Activated gamma-delta T cell treated with Interleukin-2 at 50 U/mL for 16 hours (primary cell): ENCODE results near the gene OR6Q1.
"Not testable (repeated sequence)": the region's sequence is repeated elsewhere in the genome, so short reads cannot be mapped to it uniquely, and the experiment has no call there.

ENCODE experiments used
- DNase-seq: peaks from one replicate; pipeline ENCODE4 v3.0.0-alpha.2; 2020

OR6Q1 gene, protein sequence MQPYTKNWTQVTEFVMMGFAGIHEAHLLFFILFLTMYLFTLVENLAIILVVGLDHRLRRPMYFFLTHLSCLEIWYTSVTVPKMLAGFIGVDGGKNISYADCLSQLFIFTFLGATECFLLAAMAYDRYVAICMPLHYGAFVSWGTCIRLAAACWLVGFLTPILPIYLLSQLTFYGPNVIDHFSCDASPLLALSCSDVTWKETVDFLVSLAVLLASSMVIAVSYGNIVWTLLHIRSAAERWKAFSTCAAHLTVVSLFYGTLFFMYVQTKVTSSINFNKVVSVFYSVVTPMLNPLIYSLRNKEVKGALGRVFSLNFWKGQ

DNA sequence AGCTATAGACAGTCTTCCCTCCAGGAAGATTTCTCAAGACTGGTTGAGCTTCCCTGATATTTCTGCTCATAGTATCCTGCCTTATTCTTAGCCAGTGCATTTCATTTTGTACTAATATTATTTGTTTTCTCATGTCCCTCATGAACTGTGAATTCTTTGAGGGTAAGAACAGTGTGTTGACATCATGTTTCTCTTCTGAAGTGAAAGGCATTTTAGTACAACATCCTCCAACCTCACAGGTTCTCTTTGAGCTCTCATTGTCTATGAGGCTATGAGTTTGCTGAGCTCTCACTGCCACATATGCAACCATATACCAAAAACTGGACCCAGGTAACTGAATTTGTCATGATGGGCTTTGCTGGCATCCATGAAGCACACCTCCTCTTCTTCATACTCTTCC, at the start of gene OR6Q1:
Gene OR6Q1, plus strand, starts transcription at position 301 of the 400 bp plus-strand sequence. Its CDS starts 0 bp downstream, at position 301.
- no peak for DNase-seq

DNA sequence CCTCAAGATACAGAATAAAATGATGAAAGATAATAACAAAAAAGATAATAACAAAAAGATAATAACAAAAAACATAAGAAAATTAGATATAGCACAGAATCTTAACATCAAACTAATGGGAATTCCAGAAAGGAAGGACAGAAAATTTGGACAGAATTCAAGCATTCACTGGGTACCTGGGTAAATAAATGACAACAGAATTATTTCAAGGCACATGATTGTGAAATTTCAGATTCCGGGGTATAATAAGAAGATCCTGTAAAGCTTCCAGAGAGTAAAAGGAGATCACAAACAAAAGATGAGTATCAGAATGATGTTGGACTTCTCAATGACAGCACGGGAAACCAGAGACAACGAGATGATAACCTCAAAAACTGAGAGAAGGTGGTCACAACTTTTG, 49.2 kb upstream of the OR6Q1 start:
- DNase-seq = no peak

DNA sequence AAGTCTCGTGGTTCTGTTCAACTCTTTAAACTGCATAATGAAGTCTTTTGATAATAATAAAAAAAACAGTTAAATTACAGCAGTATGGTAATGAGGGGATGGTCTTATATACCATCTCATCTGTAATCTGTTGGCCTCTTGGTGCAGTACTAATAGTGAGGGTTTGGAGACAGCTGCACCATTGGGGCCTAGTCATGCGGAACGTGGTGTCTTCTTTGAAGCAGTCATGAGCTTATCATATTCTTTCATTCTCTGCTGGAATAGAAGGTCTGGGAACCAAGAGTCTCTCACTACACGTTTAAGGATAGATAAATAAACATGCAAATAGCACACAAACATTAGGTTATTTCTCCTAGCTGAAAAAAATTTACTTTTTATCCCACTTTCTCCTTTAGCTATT, 48.0 kb upstream of the OR6Q1 start:
- no peak for DNase-seq

DNA sequence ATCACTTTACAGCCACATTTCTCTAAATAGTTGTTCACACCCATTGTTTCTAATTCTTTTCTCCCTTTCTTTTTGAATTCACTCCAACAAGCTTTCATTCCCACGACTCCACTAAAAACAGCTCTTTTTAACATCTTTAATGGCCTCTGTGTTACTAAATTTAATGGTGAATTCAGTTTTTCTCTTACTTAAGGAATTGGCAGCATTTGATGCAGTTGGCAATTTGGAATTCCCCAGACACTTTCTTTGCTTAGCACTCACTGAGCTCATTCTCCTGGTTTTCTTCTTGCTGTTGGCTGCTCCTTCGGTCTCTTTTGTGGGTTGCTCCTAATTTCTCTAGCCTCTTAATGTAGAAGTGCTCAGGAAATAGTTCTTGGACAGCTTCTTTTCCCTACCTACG, 47.6 kb upstream of the OR6Q1 start:
- DNase-seq = no peak

DNA sequence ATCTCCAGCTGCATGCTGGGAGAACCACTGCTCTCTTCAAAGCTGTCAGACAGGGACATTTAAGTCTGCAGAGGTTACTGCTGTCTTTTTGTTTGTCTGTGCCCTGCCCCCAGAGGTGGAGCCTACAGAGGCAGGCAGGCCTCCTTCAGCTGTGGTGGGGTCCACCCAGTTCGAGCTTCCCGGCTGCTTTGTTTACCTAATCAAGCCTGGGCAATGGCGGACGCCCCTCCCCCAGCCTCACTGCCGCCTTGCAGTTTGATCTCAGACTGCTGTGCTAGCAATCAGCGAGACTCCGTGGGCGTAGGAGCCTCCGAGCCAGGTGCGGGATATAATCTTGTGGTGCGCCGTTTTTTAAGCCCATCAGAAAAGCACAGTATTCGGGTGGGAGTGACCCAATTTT, 31.2 kb upstream of the OR6Q1 start:
- not testable (repeated sequence) for DNase-seq

DNA sequence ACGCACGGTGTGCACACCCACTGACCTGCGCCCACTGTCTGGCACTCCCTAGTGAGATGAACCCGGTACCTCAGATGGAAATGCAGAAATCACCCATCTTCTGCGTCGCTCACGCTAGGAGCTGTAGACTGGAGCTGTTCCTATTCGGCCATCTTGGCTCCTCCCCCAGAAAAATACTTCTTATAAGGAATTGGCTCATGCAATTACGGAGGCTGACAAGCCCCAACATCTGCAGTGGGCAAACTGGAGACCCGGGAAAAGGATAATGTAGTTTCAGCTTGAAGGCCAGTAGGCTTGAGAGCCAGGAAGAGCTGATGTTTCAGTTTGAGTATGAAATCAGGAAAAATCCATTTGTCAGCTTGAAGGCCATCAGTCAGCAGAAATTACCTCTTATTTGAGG, 30.7 kb upstream of the OR6Q1 start:
- not testable (repeated sequence) for DNase-seq

DNA sequence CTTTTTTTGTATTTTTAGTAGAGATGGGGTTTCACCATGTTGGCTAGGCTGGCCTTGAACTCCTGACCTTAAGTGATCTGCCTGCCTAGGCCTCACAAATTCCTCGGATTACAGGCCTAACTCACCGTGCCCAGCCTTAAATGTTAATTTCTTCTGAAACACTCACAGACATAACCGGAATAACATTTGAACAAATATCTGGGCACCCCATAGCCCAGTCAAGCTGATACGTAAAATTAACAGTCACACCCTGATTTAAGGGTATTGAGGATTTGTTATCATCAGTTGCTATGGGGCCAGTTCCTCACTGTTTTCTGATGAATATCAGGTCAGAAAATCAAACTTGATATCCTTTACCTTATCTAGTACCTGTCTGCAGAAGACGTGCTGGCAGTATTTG, 30.1 kb upstream of the OR6Q1 start:
- DNase-seq = no peak

DNA sequence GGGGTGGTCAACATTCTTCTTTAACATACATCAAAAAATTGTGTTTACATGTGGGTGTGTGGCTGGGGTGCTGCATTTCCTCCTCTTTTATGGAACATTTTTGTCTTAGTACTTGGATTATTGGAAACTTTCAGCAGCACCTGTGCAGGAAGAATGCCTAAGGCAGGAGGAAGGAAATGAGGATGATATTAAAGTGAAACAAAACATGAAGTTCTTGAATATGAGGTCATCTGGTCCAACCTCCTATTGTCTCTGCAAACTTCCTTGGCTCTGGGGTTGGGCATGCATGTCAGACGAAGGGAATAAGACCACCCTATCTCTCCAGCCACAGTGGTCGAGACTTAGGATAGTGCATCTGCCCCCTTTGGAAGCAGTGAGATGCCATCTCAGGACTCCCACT, 27.7 kb upstream of the OR6Q1 start:
- DNase-seq = no peak

DNA sequence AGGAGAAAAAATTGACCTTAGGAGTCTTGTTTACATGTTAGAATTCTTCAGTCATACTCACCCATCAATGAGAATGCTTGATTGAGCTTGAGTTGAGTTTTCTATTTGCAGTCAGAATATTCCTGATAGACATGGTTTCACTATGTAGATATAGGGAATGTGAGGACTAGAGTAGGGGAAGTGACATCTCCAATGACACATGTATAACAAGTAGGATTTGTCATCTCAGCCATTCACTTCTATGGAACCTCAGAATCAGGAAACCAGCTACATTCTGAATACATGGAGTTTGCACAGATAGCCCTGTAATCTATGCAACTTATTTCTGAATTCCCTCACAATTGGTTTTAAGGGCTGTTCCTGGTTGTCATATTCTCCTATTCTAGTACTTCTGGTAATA, 27.2 kb upstream of the OR6Q1 start:
- no peak for DNase-seq

DNA sequence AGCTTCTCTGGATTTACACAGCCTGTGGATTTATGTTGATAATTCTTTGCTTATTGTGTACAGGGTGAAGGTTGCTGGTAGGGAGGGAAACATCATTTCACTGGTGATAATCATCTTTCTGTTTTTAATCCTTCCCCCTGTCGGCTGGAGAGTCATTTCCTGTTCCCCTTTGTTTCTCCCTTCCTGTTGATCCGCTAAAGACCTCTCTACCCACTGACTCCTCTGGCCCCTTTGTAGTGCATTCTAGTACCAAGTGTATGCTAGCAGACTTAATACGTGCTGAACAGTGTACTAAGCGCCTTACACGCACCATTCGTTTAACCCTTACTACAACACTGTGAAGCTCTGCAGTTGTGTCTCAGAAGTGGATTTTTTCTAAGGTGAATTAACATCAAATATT, 26.1 kb upstream of the OR6Q1 start:
- DNase-seq = no peak

DNA sequence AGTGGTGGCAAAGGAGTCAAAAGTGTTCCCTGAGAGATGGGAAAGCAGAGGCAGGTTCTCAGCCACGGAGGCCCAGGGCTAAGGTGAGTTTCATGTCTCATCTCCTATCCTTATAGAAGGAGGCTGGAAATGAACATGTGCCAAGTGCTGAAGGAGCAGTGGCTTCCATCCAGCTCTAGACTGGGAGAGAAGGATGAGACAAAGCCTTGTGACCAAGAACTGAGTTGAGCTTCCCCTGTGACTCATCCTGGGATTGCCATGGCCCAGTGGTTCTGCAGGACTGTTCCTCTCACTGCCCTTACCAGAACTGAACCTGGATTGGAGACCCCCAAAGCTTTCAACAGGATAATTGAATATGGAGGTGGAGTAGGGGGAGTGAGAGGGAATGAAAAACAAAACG, 23.8 kb upstream of the OR6Q1 start:
- no peak for DNase-seq

DNA sequence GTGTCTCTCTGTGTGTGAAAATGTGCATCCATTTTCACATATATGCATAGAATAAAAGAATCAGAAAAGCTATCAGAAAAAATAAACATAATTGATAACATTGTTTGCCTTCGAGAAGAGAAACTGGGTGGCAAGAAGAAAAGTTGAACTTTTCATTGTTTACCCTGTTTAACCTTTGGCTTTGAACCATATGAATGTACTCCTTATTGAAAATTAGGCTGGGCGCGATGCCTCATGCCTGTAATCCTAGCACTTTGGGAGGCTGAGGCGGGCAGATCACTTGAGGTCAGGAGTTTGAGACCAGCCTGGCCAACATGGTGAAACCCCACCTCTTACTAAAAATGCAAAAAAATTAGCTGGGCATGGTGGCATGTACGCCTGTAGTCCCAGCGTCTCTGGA, 19.0 kb upstream of the OR6Q1 start:
- DNase-seq = no peak

DNA sequence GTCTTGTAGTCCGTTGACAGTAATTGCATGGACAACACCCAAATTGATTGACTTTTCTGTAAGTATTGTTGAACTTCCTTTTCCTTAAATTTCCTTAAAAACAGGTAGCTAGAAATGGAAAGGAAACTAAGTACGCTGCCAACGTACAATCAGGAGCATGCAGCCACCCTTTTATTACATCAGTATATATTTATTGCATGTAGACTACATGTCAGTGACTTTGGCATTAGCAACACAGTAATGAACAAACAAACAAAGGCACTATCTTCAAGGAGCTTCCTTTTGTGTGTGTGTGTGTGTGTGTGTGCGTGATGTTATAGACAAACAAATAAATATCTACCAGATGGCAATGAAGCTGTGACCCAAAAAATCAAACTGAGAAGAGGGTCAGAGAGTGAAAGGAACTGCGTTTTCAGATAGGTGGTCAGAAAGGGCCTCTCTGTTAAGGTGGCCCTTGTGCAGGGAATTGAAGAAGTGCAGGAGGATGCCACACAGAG, 7.3 kb upstream of the OR6Q1 start, which contains the start of gene OR9Q1:
Gene OR9Q1, plus strand, starts transcription at position 447 of the 497 bp plus-strand sequence. CDS start 155,564 bp downstream, outside the sequence.
- DNase-seq = no peak

DNA sequence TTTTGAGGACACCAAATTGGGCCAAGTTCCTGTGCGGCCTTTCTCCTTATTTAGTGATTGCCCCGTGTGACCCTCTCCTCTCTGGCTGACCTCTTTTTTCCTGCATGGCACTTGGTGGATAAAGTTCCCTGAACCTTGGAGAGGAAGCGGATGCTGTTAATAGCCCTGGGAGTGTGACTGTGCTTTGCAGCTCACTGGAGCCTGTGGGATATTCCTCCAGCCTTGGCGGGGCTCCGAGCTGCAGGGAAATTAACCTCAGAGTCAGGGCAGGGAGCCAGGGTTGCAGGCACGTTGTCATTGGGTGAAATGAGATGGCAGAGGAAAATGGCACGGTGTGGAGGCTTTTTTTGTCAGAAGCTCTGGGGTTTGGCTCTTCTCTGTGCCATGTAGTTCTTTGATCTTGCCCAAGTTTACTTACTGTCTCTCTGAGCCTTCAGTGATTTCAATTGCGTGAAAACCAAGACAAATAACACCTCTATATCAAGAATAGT, 6.1 kb upstream of the OR6Q1 start:
- no peak for DNase-seq

DNA sequence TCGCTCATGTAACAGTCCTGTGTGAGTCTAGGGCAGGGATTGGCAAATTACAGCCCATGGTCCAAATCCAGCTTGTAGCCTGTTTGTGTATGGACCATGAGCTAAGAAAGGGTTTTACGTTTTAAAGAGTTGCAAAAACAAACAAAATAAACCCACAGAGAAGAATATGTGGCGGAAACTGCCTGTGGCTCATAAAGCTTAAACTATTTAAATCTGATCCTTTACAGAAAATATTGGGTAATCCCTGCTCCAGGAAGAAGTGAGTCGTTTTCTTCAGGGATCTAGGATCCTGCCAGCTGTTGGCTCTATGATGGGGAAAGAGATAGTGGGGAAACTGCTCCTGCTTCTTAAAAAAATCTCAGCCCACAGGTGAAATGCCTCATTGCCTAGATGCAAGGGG, 3.4 kb upstream of the OR6Q1 start:
- no peak for DNase-seq

DNA sequence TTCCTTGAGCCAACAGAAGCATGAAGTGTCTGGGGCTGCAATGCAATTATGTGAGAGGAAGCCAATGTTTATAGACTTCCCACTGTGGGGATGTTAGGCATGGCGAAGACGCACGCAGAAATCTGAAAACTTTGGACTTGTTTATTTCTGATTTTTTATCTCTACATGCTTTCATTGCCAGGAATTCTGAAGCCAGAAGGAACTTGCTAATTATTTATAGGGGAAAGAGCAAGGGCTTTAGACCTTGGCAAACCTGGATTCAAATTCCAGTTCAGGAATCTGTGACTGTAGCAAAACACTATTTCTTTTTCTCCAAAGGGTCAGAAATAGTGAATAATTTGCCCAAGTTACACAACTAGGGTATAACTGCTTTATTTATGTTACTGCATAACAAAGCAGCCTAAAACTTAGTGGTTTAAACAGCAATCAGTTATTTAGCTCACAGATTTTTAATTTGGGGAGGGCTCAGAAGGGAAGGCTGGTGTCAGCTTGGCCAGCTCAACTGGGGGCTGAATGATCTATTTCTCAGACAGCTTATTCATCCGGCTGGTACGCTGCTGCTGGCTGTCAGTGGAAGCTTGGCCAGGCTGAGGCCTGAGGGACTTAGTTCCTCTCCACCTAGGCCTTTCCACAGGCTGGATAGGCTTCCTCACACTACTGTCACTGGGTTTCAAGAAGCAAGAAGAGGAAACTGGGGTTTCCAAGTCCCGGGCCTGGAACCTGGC, 1.9 kb upstream of the OR6Q1 start:
- no peak for DNase-seq

DNA sequence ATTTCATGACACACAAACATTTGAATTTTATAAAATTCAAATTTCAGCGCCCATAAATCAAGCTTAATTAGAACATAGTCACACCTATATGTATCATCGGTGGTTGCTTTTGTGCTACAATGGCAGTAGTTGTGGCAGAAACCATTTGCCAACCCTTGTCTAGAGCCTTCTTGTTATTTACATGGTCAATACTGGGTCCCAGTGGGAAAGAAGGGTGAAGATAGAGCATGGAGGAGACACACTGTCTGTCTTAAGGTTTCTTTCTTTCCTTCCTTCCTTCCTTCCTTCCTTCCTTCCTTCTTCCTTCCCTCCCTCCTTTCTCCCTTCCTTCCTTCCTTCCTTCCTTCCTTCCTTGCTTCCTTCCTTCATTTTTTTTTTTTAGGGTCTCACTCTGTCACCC, 3.7 kb downstream of the OR6Q1 start:
- no peak for DNase-seq

DNA sequence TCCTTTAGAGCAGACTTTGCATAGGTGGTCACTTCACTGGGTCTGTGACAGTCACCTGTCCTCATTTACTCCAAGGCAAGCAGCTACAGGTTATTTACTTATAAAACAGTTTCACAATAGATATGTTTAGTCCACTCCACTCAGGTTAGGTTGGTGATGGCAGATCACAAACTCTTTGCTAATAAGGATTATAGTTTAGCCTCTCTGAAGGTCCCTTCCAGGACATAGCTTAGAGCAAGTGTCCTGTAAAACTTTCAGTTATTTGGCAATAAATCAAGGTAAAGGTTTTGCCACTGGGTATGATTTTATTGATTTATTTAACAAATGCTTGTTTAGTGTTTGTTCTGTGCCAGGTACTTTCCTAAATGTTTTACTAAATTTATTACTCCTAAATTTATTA, 8.8 kb downstream of the OR6Q1 start:
- DNase-seq = no peak

DNA sequence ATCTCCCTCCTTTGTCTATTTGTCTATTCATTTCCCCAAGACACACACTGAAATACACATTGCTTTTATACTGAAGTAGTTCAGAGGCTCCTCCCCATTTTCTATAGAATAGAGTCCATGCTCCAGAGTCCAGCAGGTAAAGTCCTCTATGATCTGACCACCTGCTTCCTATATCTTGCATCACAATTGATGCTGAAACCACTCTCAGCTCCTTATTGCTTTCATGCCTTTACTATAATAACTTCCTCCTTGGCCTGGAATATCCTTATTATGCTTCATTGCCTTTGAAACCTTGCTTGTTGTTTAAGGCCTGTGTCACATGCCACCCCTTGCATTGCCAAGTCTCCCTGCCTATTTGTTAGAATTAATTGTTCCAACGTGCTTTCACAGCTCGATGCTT, 12.6 kb downstream of the OR6Q1 start:
- no peak for DNase-seq

DNA sequence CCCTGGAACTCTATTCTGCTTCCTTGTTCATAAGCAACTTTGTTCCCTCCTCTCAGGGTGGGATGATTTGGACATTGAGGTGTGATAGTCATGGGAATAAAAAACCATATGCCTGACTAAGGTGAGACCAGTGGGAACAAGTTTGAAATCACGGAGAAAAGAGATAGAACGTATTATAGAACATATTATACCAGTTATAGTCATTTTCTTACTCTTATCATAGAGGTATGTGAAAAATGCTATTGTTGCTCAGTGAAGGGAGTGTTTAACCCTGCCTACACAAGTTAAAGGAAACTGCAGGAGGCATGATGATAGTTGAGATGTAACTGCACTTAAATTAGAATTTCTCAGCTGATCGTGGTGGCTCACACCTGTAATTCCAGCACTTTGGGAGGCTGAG, 15.5 kb downstream of the OR6Q1 start:
- no peak for DNase-seq

DNA sequence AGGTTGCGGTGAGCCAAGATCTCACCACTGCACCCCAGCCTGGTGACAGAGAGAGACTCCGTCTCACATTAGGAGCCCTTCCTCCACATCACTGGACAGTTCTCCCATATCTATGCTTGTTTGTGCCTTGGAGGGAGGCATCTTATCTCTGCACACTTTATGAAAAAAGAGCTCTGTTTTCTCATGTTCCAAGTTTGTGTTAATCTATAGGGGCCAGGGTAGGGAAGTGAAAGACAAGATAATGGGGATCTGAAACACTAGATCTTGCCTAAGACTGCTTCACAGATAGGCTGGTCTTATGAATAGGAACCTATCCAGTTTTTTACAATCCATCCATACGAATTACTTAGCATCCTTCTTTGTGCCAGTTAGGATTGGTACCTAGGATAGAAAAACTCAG, 17.1 kb downstream of the OR6Q1 start:
- DNase-seq = no peak

DNA sequence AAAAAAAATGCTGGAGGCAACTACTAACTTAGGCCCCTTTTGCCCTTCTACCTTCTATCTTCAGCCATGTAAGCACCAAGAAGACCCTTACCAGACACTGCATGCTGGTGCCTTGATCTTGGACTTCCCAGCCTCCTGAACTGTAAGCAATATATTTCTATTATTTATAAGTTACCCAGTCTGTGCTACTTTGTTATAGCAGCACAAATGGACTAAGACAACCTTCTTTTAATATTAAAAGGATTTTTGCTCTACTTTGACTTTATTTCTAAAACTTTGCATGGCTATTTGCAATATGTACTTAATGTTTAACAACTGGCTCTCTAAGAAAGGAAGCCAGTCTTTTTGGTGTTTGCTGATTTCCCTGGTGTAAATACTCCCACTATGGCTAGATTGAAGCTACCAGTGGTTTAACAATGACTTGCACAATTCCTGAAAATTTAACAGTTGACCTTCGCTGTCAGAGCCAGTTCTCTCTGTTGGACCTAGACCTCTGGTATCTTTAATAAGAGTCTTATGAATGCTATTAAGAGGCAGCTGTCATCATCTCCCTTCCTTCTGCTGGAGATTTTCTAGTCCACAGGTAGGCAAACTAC, 25.2 kb downstream of the OR6Q1 start:
- DNase-seq = no peak

DNA sequence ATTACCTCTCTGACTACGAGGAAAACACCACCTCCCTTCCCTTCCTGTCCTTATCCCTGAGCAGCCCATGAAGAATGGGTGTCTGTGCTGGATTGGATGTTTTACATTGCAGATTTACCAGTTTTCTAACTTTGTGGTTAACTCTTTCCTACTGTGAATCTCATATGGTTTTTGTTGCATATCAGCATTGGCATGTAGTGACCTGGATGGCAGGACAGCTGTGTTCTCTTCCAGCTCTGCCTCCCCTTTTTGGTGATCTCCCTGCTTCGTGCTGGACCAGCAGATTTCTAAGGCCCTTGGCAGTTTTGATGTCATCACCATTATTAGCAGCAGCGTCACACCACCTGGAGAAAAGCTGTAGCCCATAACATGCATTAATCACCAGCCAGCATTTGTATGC, 26.7 kb downstream of the OR6Q1 start:
- DNase-seq = no peak
